ENCODE results near the gene UST.

The UST gene

GRCh38 chr6:148746363-148747144 is at the start of gene UST:
Gene UST, plus strand, starts transcription at chr6:148747030. Its CDS starts 401 bp downstream, at chr6:148747431.
- peak; percentile 82 for DNase-seq (ENCODE audit: low spot score)
- peak; percentile 66 for TF ChIP-seq CTCF (IDR thresholded peaks at IDR 0.05; ENCODE audit: borderline replicate concordance, control extremely low read depth, extremely low read depth, insufficient read depth, missing control alignments)
- in situ Hi-C loops (cut with MboI; ENCODE audit: low sequenced_read_pairs, unreplicated experiment): no loop called here

GRCh38 chr6:148697895-148698440 is 48.9 kb upstream of the UST start:
- no peak for TF ChIP-seq CTCF (IDR thresholded peaks at IDR 0.05; ENCODE audit: borderline replicate concordance, control extremely low read depth, extremely low read depth, insufficient read depth, missing control alignments)
- DNase-seq (ENCODE audit: low spot score): no peak
- in situ Hi-C loops (cut with MboI; ENCODE audit: low sequenced_read_pairs, unreplicated experiment): no loop called here

GRCh38 chr6:148698671-148699180 is 48.1 kb upstream of the UST start:
- DNase-seq (ENCODE audit: low spot score): no peak
- TF ChIP-seq CTCF (IDR thresholded peaks at IDR 0.05; ENCODE audit: borderline replicate concordance, control extremely low read depth, extremely low read depth, insufficient read depth, missing control alignments): no peak
- in situ Hi-C loops (cut with MboI; ENCODE audit: low sequenced_read_pairs, unreplicated experiment): no loop called here

GRCh38 chr6:148700047-148700715 is 46.6 kb upstream of the UST start:
- DNase-seq (ENCODE audit: low spot score): peak; percentile 61
- TF ChIP-seq CTCF (IDR thresholded peaks at IDR 0.05; ENCODE audit: borderline replicate concordance, control extremely low read depth, extremely low read depth, insufficient read depth, missing control alignments): peak; percentile 17

DNA sequence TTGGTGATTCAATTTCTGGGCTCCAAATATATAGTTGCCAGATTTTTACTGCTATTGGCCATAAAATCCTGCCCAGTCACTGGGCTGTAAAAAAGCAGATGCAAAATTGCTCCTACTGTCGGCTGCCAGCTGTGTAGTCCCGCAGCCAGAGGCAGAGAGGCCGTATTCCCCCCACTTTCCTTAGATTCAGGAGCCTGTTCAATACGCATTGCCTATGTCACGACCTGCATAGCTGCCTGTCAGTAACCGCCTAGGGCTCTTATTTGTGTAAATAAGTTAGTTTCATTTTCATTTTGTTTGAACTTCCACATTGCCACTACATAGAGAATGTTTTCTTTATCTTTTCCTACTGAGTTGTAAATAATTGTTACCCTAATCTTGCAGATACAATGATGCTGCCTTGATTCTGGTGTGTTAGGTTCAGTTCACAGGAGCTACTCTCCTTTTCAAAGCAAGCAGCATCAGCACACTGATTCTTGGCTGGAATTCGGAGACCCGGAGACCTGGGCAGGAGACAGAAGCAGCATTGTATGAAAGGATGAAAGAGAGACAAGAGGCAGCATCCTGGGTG is 46.0 kb upstream of the UST start:
- peak; percentile 63 for DNase-seq (ENCODE audit: low spot score)
- in situ Hi-C loops (cut with MboI; ENCODE audit: low sequenced_read_pairs, unreplicated experiment): no loop called here
- no peak for TF ChIP-seq CTCF (IDR thresholded peaks at IDR 0.05; ENCODE audit: borderline replicate concordance, control extremely low read depth, extremely low read depth, insufficient read depth, missing control alignments)

More at GRCh38 chr6:148700047-148700715, 46.6 kb upstream of the UST start:
- in situ Hi-C loops (cut with MboI; ENCODE audit: low sequenced_read_pairs, unreplicated experiment): no loop called here

DNA sequence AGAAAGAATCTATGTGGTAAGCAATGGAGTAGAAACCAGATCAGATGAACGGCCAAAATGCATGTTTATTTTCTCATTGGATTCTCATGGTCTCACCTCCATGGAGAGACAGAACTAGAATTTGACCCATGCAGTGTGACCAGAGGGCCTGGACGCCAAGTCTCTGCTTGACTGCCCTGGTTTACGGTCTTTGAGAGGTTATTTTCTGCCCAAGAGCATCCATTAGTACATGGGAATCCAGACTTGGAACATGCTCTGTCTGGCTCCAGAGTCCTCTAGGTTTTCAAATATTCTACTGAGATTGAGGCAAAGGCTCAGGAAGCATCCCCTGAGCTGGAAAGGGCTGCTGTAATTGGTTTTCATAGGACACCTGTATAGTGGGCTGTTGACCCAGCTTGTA is 45.5 kb upstream of the UST start:
- in situ Hi-C loops (cut with MboI; ENCODE audit: low sequenced_read_pairs, unreplicated experiment): no loop called here

More for the DNA sequence above, 45.5 kb upstream of the UST start:
- no peak for DNase-seq (ENCODE audit: low spot score)
- no peak for TF ChIP-seq CTCF (IDR thresholded peaks at IDR 0.05; ENCODE audit: borderline replicate concordance, control extremely low read depth, extremely low read depth, insufficient read depth, missing control alignments)
